Right renal cortex interstitium (tissue), 3 donors: Measurements from ENCODE around the gene SETD2. TPM values are rescaled to one million over a fixed set of nuclear protein-coding genes. Genes with fewer than 3 reads are reported as not detected.
"Not testable (repeated sequence)": the region's sequence is repeated elsewhere in the genome, so short reads cannot be mapped to it uniquely, and the experiment has no call there.

Experiments used
- DNase-seq, 3 donors: peaks; one replicate each; pipeline ENCODE4 v3.0.0-alpha.2; 2013; ENCODE audit warnings: low read depth in 3 of 3, low spot score in 2 of 3
- polyA plus RNA-seq, 3 donors: library from polyadenylated mRNA; unstranded; fragments of 120-200 nt; gene quantifications; one replicate each; pipeline ENCODE4 v1.2.1, GENCODE V29; 2013; ENCODE audit not compliant: insufficient read length in 3 of 3

SETD2 gene
- polyA plus RNA-seq: 10 to 100 TPM; 66.4 to 80.7 (median 74.8) TPM

- peak; percentile 56 to 79 (median 78) for DNase-seq
These were observed at the start of gene SETD2 for GRCh38 chr3:47164007-47164881. SETD2 (minus strand) TSS chr3:47164113; CDS start chr3:47163924, 189 bp downstream.

GRCh38 chr3:47210863-47211405 is 47.0 kb upstream of the SETD2 start:
- DNase-seq: no peak

GRCh38 chr3:47206022-47206421 is 42.1 kb upstream of the SETD2 start:
- not testable (repeated sequence) for DNase-seq

- DNase-seq: no peak
These were observed 41.0 kb upstream of the SETD2 start for GRCh38 chr3:47204875-47205274.

- DNase-seq: no peak
These were observed 38.6 kb upstream of the SETD2 start for GRCh38 chr3:47202542-47202941.

- no peak for DNase-seq
These were observed 33.4 kb upstream of the SETD2 start for GRCh38 chr3:47197287-47197686.

- DNase-seq: no peak
These were observed 31.1 kb upstream of the SETD2 start for GRCh38 chr3:47194994-47195393.

GRCh38 chr3:47193871-47194859 is 30.3 kb upstream of the SETD2 start:
- no peak for DNase-seq

- DNase-seq: no peak
These were observed 22.4 kb upstream of the SETD2 start for GRCh38 chr3:47186285-47186684.

GRCh38 chr3:47181685-47182084 is 17.8 kb upstream of the SETD2 start:
- DNase-seq: not testable (repeated sequence)

- DNase-seq: not testable (repeated sequence)
These were observed 16.1 kb upstream of the SETD2 start for GRCh38 chr3:47180011-47180410.

GRCh38 chr3:47176582-47176981 is 12.7 kb upstream of the SETD2 start:
- DNase-seq: no peak

GRCh38 chr3:47163169-47164006 is 525 bp downstream of the SETD2 start:
- DNase-seq: peak; percentile 29 to 33 (median 29)

GRCh38 chr3:47162697-47163168 is 1.2 kb downstream of the SETD2 start:
- DNase-seq: no peak

GRCh38 chr3:47161983-47162696 is 1.8 kb downstream of the SETD2 start:
- no peak for DNase-seq

- DNase-seq: no peak
These were observed 4.1 kb downstream of the SETD2 start for GRCh38 chr3:47159820-47160219.

- DNase-seq: no peak
These were observed 5.7 kb downstream of the SETD2 start for GRCh38 chr3:47158208-47158607.

- DNase-seq: no peak
These were observed 7.5 kb downstream of the SETD2 start for GRCh38 chr3:47156396-47156795.

- no peak for DNase-seq
These were observed 11.3 kb downstream of the SETD2 start for GRCh38 chr3:47152578-47152977.
